ENCODE results near the gene JARID2. TPM values are rescaled to one million over a fixed set of nuclear protein-coding genes. Genes with fewer than 3 reads are reported as not detected.

JARID2 gene
- total and polyA plus RNA-seq, 2 of the 13 experiments (the other 11 are each of a cell fraction or from before 2014, with no cell fraction given) = 7.5 to 10.3 TPM

GRCh38 chr6:15351631-15352030 lies 105.8 kb downstream of the JARID2 start:
- POLR2A ChIA-PET = no interaction called here
- H3K27ac ChIP-seq (ENCODE audit: extremely low read length, insufficient read depth, low read length) = no peak overlapping the region
- in situ Hi-C loops (cut with HindIII; ENCODE audit: extremely low pct_ligation_motif_present, low pct_unique_long_range_greater_than_20kb) = no loop called here

More at GRCh38 chr6:15351631-15352030, 105.8 kb downstream of the JARID2 start:
- intact Hi-C loops (cut with micrococcal nuclease; ENCODE audit: unreplicated experiment) = no loop called here
- H3K36me3 ChIP-seq (replicated peaks in 1 of 2; ENCODE audit: control insufficient read depth in 1 of 2, insufficient read depth in 2 of 2, low read length in 2 of 2) = peaks cover 0 to 2% of the 10 kb centered on the region in 2 experiments; a peak in 1 of 5 replicates
- FAIRE-seq (no peak), DNase-seq (ENCODE audit: low spot score) (no peak), ATAC-seq (no peak)
- peaks cover 19% of the 10 kb centered on the region for H3K79me2 ChIP-seq (ENCODE audit: insufficient read depth, low read length)
- no peaks in the 10 kb centered on the region for H3K9me3 ChIP-seq (ENCODE audit: low read length)
- H3K4me1 ChIP-seq (ENCODE audit: insufficient read depth, low read length) = no peaks in the 10 kb centered on the region
- H3K4me2 ChIP-seq (ENCODE audit: low read depth, low read length) = no peak overlapping the region
- BruUV-seq (replicated peaks) = no TSS peak
- 98% methylated on average over 3 of the region's 3 CpGs for WGBS (ENCODE audit: low lambda C conversion rate)
- no peak overlapping the region for H3K9ac ChIP-seq (ENCODE audit: insufficient read depth, low read depth, low read length)
- H4K20me1 ChIP-seq (ENCODE audit: insufficient read depth, low read length) = 0 out of 2 replicates have a peak, but pooled peaks cover 2% of the 10 kb centered on the region
- CTCF ChIA-PET (ENCODE audit: low intra/inter-chr PET ratio, low total read pairs) = no interaction called here
- H3K27me3 ChIP-seq (ENCODE audit: control insufficient read depth in 1 of 2, insufficient read depth in 2 of 2, low read length in 2 of 2) = no peaks in the 10 kb centered on the region
- H3K4me3 ChIP-seq (replicated peaks in 1 of 3; ENCODE audit: insufficient read depth in 1 of 3, low read depth in 2 of 3, low read length in 3 of 3) = no peak overlapping the region
- H2AFZ ChIP-seq (ENCODE audit: low read length) = no peak overlapping the region
- TF ChIP-seq TFAP4 (IDR thresholded peaks at IDR 0.05; ENCODE audit: borderline replicate concordance, low read depth) (no peak), YEATS4 (CRISPR knock-in tag; IDR thresholded peaks at IDR 0.05; ENCODE audit: borderline replicate concordance) (no peak), HNRNPH1 (optimal IDR thresholded peaks at IDR 0.05; ENCODE audit: low read depth, low read length) (no peak), ZNF274 (CRISPR knock-in tag; IDR thresholded peaks at IDR 0.05) (no peak), TMF1 (CRISPR knock-in tag; IDR thresholded peaks at IDR 0.05; ENCODE audit: low read depth) (no peak), ZNF430 (CRISPR knock-in tag; IDR thresholded peaks at IDR 0.05) (no peak), ZBTB20 (CRISPR knock-in tag; IDR thresholded peaks at IDR 0.05; ENCODE audit: borderline replicate concordance, low read depth) (no peak), ZNF143 (CRISPR knock-in tag; IDR thresholded peaks at IDR 0.05) (no peak), CTCF (CRISPR knock-in tag; IDR thresholded peaks at IDR 0.05) (no peak), ZNF468 (CRISPR knock-in tag; IDR thresholded peaks at IDR 0.05) (no peak), XBP1 (CRISPR knock-in tag; IDR thresholded peaks at IDR 0.05) (no peak), MBD4 (IDR thresholded peaks at IDR 0.05; ENCODE audit: borderline replicate concordance, low read length) (no peak), HDAC1 (CRISPR knock-in tag; IDR thresholded peaks at IDR 0.05) (no peak), ARID4A (CRISPR knock-in tag; IDR thresholded peaks at IDR 0.05; ENCODE audit: borderline replicate concordance) (no peak), NR2C2 (CRISPR knock-in tag; IDR thresholded peaks at IDR 0.05; ENCODE audit: borderline replicate concordance) (no peak), CENPT (CRISPR knock-in tag; IDR thresholded peaks at IDR 0.05; ENCODE audit: low read depth) (no peak)

Measured in HepG2 (cell line).